GM04504 (cell line): ENCODE results near the gene GRK2.

Experiments used
- DNase-seq: peaks from one replicate; pipeline ENCODE4 v3.0.0-alpha.2; 2012; ENCODE audit warnings: low read depth

The GRK2 gene

GRCh38 chr11:67271205-67271540 lies 4.9 kb downstream of the GRK2 start:
- DNase-seq = no peak

- DNase-seq = no peak
Measured at GRCh38 chr11:67271541-67272284, 5.4 kb downstream of the GRK2 start.

- no peak for DNase-seq
Measured at GRCh38 chr11:67272327-67273259, 6.3 kb downstream of the GRK2 start.

GRCh38 chr11:67273260-67273990 lies 7.2 kb downstream of the GRK2 start:
- no peak for DNase-seq

- DNase-seq = no peak
Measured at GRCh38 chr11:67274768-67275605, 8.7 kb downstream of the GRK2 start.

- no peak for DNase-seq
Measured at GRCh38 chr11:67275606-67276409, 9.5 kb downstream of the GRK2 start.

- no peak for DNase-seq
Measured at GRCh38 chr11:67276781-67277230, 10.5 kb downstream of the GRK2 start.

GRCh38 chr11:67277231-67277961 lies 11.1 kb downstream of the GRK2 start:
- DNase-seq = no peak

- no peak for DNase-seq
Measured at GRCh38 chr11:67278135-67278938, 12.1 kb downstream of the GRK2 start.

- no peak for DNase-seq
Measured at GRCh38 chr11:67278939-67279588, 12.8 kb downstream of the GRK2 start.

- no peak for DNase-seq
Measured at GRCh38 chr11:67279589-67280340, 13.5 kb downstream of the GRK2 start.

GRCh38 chr11:67280341-67280787 lies 14.1 kb downstream of the GRK2 start:
- DNase-seq = no peak

- DNase-seq = no peak
Measured at GRCh38 chr11:67280788-67281551, 14.7 kb downstream of the GRK2 start.

- DNase-seq = no peak
Measured at GRCh38 chr11:67281552-67282150, 15.4 kb downstream of the GRK2 start.

GRCh38 chr11:67282155-67282875 lies 16.0 kb downstream of the GRK2 start:
- DNase-seq = no peak

GRCh38 chr11:67282876-67283371 lies 16.7 kb downstream of the GRK2 start:
- no peak for DNase-seq
